ENCODE measurements around the gene RPL26.
"Not testable (repeated sequence)": the region's sequence is repeated elsewhere in the genome, so short reads cannot be mapped to it uniquely, and the experiment has no call there.

RPL26 gene

DNA sequence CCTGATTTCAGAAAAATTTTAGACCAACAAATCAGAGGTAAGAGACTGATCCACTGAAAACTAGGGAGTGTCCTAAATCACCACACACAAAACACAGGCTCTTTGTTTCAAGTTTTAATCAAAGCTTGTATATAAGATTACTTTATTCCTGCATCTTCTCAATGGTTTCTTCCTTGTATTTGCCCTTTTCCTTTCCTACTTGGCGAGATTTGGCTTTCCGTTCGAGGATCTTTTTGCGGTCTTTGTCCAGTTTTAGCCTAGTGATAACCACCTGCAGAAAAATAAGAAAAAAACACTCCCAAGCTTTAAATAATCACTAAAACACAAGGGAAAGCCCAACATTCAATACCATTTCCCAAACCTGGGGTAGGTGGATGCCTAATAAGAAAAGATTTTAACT lies 5.6 kb downstream of the RPL26 start:
- peaks cover 26% of the 10 kb centered on the region; the same call in 1 of the 2 replicates for H4K20me1 ChIP-seq (ENCODE audit: control insufficient read depth, insufficient read depth, low read depth, low read length)
- H3K79me2 ChIP-seq (ENCODE audit: control insufficient read depth, low read length), result peaks cover 41% of the 10 kb centered on the region
- peaks cover 57% of the 10 kb centered on the region for H3K4me1 ChIP-seq (ENCODE audit: control insufficient read depth, low read length)
- H3K36me3 ChIP-seq (ENCODE audit: control insufficient read depth, low read length), result peaks cover 73% of the 10 kb centered on the region
- H3K4me2 ChIP-seq (ENCODE audit: low read length), result peak overlapping the region; percentile 75; the same call in 1 of the 2 replicates
- no peaks in the 10 kb centered on the region for H3K9me3 ChIP-seq (ENCODE audit: control insufficient read depth, insufficient read depth, low read length)
- peak overlapping the region; percentile 76; the same call in 1 of the 2 replicates for H3K4me3 ChIP-seq (ENCODE audit: low read length)
- peak overlapping the region; percentile 57 for H3K27ac ChIP-seq (ENCODE audit: low read depth, low read length)
- H3F3A ChIP-seq (ENCODE audit: control insufficient read depth, insufficient read depth), result peaks cover 65% of the 10 kb centered on the region
- no peaks in the 10 kb centered on the region for H3K27me3 ChIP-seq (ENCODE audit: control insufficient read depth, low read length)
- H3K9me2 ChIP-seq (replicated peaks; ENCODE audit: control insufficient read depth, low read length), result no peaks in the 10 kb centered on the region
- TF ChIP-seq, protein P1, sequence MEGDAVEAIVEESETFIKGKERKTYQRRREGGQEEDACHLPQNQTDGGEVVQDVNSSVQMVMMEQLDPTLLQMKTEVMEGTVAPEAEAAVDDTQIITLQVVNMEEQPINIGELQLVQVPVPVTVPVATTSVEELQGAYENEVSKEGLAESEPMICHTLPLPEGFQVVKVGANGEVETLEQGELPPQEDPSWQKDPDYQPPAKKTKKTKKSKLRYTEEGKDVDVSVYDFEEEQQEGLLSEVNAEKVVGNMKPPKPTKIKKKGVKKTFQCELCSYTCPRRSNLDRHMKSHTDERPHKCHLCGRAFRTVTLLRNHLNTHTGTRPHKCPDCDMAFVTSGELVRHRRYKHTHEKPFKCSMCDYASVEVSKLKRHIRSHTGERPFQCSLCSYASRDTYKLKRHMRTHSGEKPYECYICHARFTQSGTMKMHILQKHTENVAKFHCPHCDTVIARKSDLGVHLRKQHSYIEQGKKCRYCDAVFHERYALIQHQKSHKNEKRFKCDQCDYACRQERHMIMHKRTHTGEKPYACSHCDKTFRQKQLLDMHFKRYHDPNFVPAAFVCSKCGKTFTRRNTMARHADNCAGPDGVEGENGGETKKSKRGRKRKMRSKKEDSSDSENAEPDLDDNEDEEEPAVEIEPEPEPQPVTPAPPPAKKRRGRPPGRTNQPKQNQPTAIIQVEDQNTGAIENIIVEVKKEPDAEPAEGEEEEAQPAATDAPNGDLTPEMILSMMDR (IDR thresholded peaks at IDR 0.05; ENCODE audit: low read depth, low read length, poor library complexity, severe bottlenecking), result no peak
- TF ChIP-seq EZH2phosphoT487 (IDR thresholded peaks at IDR 0.05; ENCODE audit: borderline replicate concordance, low read length), result no peak

DNA sequence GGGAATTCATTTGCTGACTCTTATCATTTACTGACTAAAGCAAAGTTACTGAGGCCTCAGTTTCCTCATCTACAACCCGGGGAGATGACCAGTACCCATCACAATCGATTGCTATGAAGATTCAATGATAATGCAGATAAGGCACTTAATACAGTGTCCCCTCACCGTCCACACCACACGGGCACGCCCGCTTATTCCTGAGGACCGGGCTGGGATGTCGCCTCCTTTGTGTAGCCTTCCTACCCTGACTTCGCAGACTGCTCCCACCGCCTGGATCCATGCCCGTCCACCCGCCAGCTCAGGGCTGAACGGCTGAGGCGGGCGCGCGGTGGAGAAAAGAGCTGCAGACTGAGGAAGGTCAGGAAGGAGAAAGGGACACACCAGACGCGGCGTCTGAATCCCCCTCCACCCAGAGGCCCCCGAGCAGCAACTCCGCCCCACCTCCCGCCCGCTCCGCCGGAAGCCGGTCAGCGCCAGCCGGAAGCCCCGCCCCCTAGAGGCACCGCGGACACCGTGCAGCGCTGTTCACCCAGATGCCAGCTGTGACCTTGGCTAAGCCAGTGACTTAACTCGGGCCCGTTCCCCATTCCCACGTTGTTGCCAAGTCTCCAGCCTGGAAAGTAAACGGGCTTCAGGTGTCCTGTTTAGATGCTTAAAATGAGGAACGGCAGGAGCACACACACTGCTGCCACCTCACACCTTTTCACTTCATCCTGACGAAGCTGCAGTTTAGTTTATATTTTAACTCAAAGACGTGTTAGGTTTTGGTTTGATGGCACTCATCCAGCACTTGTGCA lies 6.5 kb downstream of the RPL26 start, which contains the start of gene KRABD2:
TSS of gene KRABD2 (minus strand) at position 434 of the 797 bp plus-strand sequence.
- Histone ChIP-seq H3F3A (ENCODE audit: control insufficient read depth, insufficient read depth) (peaks cover 55% of the 10 kb centered on the region), H3K9me3 (ENCODE audit: control insufficient read depth, insufficient read depth, low read length) (no peaks in the 10 kb centered on the region), H3K27me3 (ENCODE audit: control insufficient read depth, low read length) (no peaks in the 10 kb centered on the region), H3K4me1 (ENCODE audit: control insufficient read depth, low read length) (peaks cover 51% of the 10 kb centered on the region), H3K4me3 (ENCODE audit: low read length) (peak within 1 kb of the TSS; percentile 76), H3K4me2 (ENCODE audit: low read length) (peak within 1 kb of the TSS; percentile 75), H3K9me2 (replicated peaks; ENCODE audit: control insufficient read depth, low read length) (no peaks in the 10 kb centered on the region), H3K36me3 (ENCODE audit: control insufficient read depth, low read length) (peaks cover 64% of the 10 kb centered on the region), H3K79me2 (ENCODE audit: control insufficient read depth, low read length) (peaks cover 31% of the 10 kb centered on the region), H3K27ac (ENCODE audit: low read depth, low read length) (peak within 1 kb of the TSS; percentile 57), H4K20me1 (ENCODE audit: control insufficient read depth, insufficient read depth, low read depth, low read length) (peaks cover 19% of the 10 kb centered on the region; the same call in 1 of the 2 replicates)
- TF ChIP-seq, protein P1 (IDR thresholded peaks at IDR 0.05; ENCODE audit: low read depth, low read length, poor library complexity, severe bottlenecking), result peak; percentile 53
- no peak for TF ChIP-seq EZH2phosphoT487 (IDR thresholded peaks at IDR 0.05; ENCODE audit: borderline replicate concordance, low read length)

DNA sequence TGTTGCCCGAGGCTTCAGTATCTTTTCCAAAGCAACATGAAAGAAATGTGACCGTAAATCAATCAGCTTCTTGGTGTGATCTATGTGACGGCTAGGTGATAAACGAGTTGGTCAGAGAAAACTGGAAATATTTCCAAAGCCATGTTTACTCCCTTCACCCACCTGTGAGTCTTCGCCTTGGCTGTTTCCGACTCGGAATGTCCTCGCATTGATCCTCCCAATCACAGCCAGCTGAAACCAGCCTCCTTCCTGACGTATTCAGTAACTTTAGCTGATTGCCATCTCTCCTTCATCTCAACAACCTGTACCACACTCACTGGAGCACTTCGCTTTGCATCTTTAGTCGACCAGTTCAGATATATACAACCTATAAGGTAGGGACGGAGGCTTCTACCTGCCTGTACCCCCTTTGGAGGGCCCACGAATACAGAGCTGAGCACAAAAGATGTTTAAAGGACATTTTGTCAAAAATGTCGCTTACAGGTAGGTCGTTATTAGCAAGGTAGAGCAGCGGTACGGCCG lies 7.2 kb downstream of the RPL26 start:
- H3K4me1 ChIP-seq (ENCODE audit: control insufficient read depth, low read length), result peaks cover 44% of the 10 kb centered on the region
- H3K4me3 ChIP-seq (ENCODE audit: low read length), result peak overlapping the region; percentile 76
- peaks cover 48% of the 10 kb centered on the region for H3F3A ChIP-seq (ENCODE audit: control insufficient read depth, insufficient read depth)
- H3K79me2 ChIP-seq (ENCODE audit: control insufficient read depth, low read length), result peaks cover 24% of the 10 kb centered on the region
- H3K9me2 ChIP-seq (replicated peaks; ENCODE audit: control insufficient read depth, low read length), result no peaks in the 10 kb centered on the region
- H4K20me1 ChIP-seq (ENCODE audit: control insufficient read depth, insufficient read depth, low read depth, low read length), result peaks cover 13% of the 10 kb centered on the region; the same call in 1 of the 2 replicates
- no peaks in the 10 kb centered on the region for H3K9me3 ChIP-seq (ENCODE audit: control insufficient read depth, insufficient read depth, low read length)
- peak overlapping the region; percentile 57 for H3K27ac ChIP-seq (ENCODE audit: low read depth, low read length)
- H3K36me3 ChIP-seq (ENCODE audit: control insufficient read depth, low read length), result peaks cover 57% of the 10 kb centered on the region
- peak overlapping the region; percentile 75 for H3K4me2 ChIP-seq (ENCODE audit: low read length)
- H3K27me3 ChIP-seq (ENCODE audit: control insufficient read depth, low read length), result no peaks in the 10 kb centered on the region
- TF ChIP-seq EZH2phosphoT487 (IDR thresholded peaks at IDR 0.05; ENCODE audit: borderline replicate concordance, low read length), result no peak
- TF ChIP-seq, protein P1 (IDR thresholded peaks at IDR 0.05; ENCODE audit: low read depth, low read length, poor library complexity, severe bottlenecking), result no peak

DNA sequence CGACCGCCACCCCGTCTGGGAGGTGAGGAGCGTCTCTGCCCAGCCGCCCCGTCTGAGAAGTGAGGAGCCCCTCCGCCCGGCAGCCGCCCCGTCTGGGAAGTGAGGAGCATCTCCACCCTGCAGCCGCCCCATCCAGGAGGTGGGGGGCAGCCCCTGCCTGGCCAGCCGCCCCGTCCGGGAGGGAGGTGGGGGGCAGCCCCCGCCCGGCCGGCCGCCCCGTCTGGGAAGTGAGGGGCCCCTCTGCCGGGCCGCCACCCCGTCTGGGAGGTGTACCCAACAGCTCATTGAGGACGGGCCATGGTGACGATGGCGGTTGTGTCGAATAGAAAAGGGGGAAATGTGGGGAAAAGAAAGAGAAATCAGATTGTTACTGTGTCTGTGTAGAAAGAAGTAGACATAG lies 9.1 kb downstream of the RPL26 start:
- peaks cover 30% of the 10 kb centered on the region for H3K4me1 ChIP-seq (ENCODE audit: control insufficient read depth, low read length)
- peaks cover 40% of the 10 kb centered on the region for H3K36me3 ChIP-seq (ENCODE audit: control insufficient read depth, low read length)
- H3K27ac ChIP-seq (ENCODE audit: low read depth, low read length), result not testable (repeated sequence)

More for the DNA sequence above, 9.1 kb downstream of the RPL26 start:
- not testable (repeated sequence) for H3K9me2 ChIP-seq (replicated peaks; ENCODE audit: control insufficient read depth, low read length); H4K20me1 ChIP-seq (ENCODE audit: control insufficient read depth, insufficient read depth, low read depth, low read length); H3K4me2 ChIP-seq (ENCODE audit: low read length); H3K9me3 ChIP-seq (ENCODE audit: control insufficient read depth, insufficient read depth, low read length); H3K27me3 ChIP-seq (ENCODE audit: control insufficient read depth, low read length); H3K79me2 ChIP-seq (ENCODE audit: control insufficient read depth, low read length); H3K4me3 ChIP-seq (ENCODE audit: low read length)
- peaks cover 29% of the 10 kb centered on the region for H3F3A ChIP-seq (ENCODE audit: control insufficient read depth, insufficient read depth)
